ENCODE measurements around the gene SEMA4F.
A peak's percentile ranks its signal among the peaks of the same experiment; 100 is the strongest.

Gene SEMA4F, protein sequence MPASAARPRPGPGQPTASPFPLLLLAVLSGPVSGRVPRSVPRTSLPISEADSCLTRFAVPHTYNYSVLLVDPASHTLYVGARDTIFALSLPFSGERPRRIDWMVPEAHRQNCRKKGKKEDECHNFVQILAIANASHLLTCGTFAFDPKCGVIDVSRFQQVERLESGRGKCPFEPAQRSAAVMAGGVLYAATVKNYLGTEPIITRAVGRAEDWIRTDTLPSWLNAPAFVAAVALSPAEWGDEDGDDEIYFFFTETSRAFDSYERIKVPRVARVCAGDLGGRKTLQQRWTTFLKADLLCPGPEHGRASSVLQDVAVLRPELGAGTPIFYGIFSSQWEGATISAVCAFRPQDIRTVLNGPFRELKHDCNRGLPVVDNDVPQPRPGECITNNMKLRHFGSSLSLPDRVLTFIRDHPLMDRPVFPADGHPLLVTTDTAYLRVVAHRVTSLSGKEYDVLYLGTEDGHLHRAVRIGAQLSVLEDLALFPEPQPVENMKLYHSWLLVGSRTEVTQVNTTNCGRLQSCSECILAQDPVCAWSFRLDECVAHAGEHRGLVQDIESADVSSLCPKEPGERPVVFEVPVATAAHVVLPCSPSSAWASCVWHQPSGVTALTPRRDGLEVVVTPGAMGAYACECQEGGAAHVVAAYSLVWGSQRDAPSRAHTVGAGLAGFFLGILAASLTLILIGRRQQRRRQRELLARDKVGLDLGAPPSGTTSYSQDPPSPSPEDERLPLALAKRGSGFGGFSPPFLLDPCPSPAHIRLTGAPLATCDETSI

DNA sequence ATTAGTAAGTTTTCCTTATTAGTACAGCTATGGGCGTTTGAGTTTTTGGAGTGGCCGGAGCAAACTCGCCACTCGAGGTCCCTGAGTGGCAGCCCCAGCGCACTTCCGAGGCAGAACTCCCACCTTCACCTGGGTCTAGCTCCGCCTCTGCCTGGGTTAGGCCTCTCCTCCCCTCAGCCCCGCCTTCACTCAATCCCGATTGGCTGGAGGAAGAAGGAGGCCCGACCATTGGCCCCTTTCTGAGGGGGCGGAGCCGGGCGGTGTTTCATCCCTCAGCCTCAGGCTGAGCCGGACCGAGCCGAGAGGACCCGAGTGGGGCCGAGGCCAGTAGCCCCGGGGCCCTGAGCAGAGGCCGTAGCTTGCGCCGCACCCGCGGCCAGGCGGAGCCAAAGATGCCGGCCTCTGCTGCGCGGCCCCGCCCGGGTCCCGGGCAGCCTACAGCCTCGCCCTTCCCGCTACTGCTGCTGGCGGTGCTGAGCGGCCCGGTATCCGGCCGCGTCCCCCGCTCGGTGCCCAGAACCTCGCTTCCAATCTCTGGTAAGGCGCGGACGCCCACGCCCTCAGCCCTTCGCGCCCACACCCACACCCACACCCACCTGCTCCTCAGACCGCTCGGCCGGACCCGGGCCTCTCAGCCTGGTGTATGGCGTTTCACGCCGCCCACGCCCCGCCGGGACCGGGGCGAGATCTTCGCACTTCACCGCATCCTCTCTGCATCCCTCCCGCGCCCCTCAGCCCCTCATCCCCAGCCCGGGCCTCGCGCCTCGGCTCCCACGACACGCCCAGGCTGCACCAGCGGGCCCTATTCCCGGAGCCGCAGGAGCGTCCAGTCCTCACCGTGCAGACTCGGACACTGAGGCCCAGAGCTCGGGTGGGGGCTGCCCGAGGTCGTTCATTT is at the start of gene SEMA4F:
Gene SEMA4F (plus strand): TSS at position 263 of the 898 bp plus-strand sequence. CDS start 130 bp downstream, at position 393.
- H3K4me3 ChIP-seq (ENCODE audit: low read depth in 1 of 5, low read length in 5 of 5) = peak within 1 kb of the TSS; percentile 69 to 85 (median 75)
- H3K9me3 ChIP-seq (ENCODE audit: control insufficient read depth in 5 of 5, low read length in 5 of 5) = no peaks in the 10 kb centered on the region
- peaks cover 0 to 4% (median 0%) of the 10 kb centered on the region in 5 donors for H3K27me3 ChIP-seq (ENCODE audit: control insufficient read depth in 5 of 5, insufficient read depth in 4 of 5, low read length in 5 of 5)
- H3K4me1 ChIP-seq (ENCODE audit: control insufficient read depth in 5 of 5, insufficient read depth in 5 of 5, low read length in 5 of 5) = peaks cover 3 to 16% (median 14%) of the 10 kb centered on the region in 5 donors
- peaks cover 0 to 18% (median 7%) of the 10 kb centered on the region in 5 donors for H3K36me3 ChIP-seq (ENCODE audit: control insufficient read depth in 5 of 5, insufficient read depth in 5 of 5, low read length in 5 of 5)
- H3K27ac ChIP-seq (ENCODE audit: low read depth, low read length) = no peak within 1 kb of the TSS
- H3K9ac ChIP-seq (ENCODE audit: low read length in 5 of 5) = peak within 1 kb of the TSS in 4 of 5 donors; percentile 75 to 87 (median 82)

DNA sequence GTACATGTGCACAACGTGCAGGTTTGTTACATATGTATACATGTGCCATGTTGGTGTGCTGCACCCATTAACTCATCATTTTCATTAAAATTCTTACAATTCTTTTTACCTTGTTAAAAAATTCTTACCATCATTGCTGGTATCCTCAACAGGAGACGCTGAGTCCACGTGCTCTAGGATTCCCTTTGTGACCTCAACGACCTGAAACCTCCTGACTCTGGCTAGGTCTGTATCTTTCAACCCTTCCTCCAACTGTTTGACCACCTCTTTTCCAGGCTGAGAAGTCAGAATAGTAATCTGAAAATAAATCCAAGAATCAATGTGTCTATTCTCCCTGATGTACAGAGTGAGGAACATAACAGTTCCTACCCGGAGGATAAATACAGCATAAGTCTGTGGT is 47.1 kb upstream of the SEMA4F start:
- H3K4me1 ChIP-seq (ENCODE audit: control insufficient read depth in 5 of 5, insufficient read depth in 5 of 5, low read length in 5 of 5) = no peaks in the 10 kb centered on the region
- peaks cover 0 to 6% (median 2%) of the 10 kb centered on the region in 5 donors for H3K27me3 ChIP-seq (ENCODE audit: control insufficient read depth in 5 of 5, insufficient read depth in 4 of 5, low read length in 5 of 5)
- H3K9ac ChIP-seq (ENCODE audit: low read length in 5 of 5) = no peak overlapping the region
- H3K4me3 ChIP-seq (ENCODE audit: low read depth in 1 of 5, low read length in 5 of 5) = no peak overlapping the region
- no peak overlapping the region for H3K27ac ChIP-seq (ENCODE audit: low read depth, low read length)
- no peaks in the 10 kb centered on the region for H3K9me3 ChIP-seq (ENCODE audit: control insufficient read depth in 5 of 5, low read length in 5 of 5)
- no peaks in the 10 kb centered on the region for H3K36me3 ChIP-seq (ENCODE audit: control insufficient read depth in 5 of 5, insufficient read depth in 5 of 5, low read length in 5 of 5)

DNA sequence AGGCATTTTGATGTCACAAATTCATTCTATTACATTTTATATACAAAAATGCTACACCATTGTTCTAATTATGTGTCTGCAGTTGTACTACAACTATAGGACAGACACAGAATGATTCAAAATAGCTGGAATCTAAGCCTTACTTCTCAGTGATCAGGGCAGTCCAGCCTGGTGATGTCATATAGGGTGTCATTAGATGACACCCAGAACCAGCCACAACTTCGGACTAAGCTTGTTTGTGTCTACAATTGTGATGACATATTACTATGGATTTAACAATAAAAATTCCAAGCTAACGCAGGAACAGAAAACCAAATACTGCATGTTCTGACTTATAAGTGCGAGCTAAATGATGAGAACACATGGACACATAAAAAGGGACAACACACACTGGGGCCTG is 36.9 kb upstream of the SEMA4F start:
- H3K9me3 ChIP-seq (ENCODE audit: control insufficient read depth in 5 of 5, low read length in 5 of 5) = no peaks in the 10 kb centered on the region
- H3K27me3 ChIP-seq (ENCODE audit: control insufficient read depth in 5 of 5, insufficient read depth in 4 of 5, low read length in 5 of 5) = peaks cover 0 to 13% (median 3%) of the 10 kb centered on the region in 5 donors
- no peak overlapping the region for H3K27ac ChIP-seq (ENCODE audit: low read depth, low read length)
- no peak overlapping the region for H3K4me3 ChIP-seq (ENCODE audit: low read depth in 1 of 5, low read length in 5 of 5)
- no peak overlapping the region for H3K9ac ChIP-seq (ENCODE audit: low read length in 5 of 5)
- H3K4me1 ChIP-seq (ENCODE audit: control insufficient read depth in 5 of 5, insufficient read depth in 5 of 5, low read length in 5 of 5) = peaks cover 0 to 6% (median 0%) of the 10 kb centered on the region in 5 donors
- H3K36me3 ChIP-seq (ENCODE audit: control insufficient read depth in 5 of 5, insufficient read depth in 5 of 5, low read length in 5 of 5) = no peaks in the 10 kb centered on the region

GRCh38 chr2:74618410-74619083 is 35.5 kb upstream of the SEMA4F start:
- H3K9ac ChIP-seq (ENCODE audit: low read length in 5 of 5) = no peak overlapping the region
- H3K27me3 ChIP-seq (ENCODE audit: control insufficient read depth in 5 of 5, insufficient read depth in 4 of 5, low read length in 5 of 5) = peaks cover 0 to 13% (median 0%) of the 10 kb centered on the region in 5 donors
- no peak overlapping the region for H3K4me3 ChIP-seq (ENCODE audit: low read depth in 1 of 5, low read length in 5 of 5)
- H3K4me1 ChIP-seq (ENCODE audit: control insufficient read depth in 5 of 5, insufficient read depth in 5 of 5, low read length in 5 of 5) = peaks cover 0 to 6% (median 0%) of the 10 kb centered on the region in 5 donors
- no peak overlapping the region for H3K27ac ChIP-seq (ENCODE audit: low read depth, low read length)
- no peaks in the 10 kb centered on the region for H3K36me3 ChIP-seq (ENCODE audit: control insufficient read depth in 5 of 5, insufficient read depth in 5 of 5, low read length in 5 of 5)
- no peaks in the 10 kb centered on the region for H3K9me3 ChIP-seq (ENCODE audit: control insufficient read depth in 5 of 5, low read length in 5 of 5)

GRCh38 chr2:74619651-74620297 is 34.3 kb upstream of the SEMA4F start:
- Histone ChIP-seq H3K4me1 (ENCODE audit: control insufficient read depth in 5 of 5, insufficient read depth in 5 of 5, low read length in 5 of 5) (peaks cover 0 to 6% (median 0%) of the 10 kb centered on the region in 5 donors), H3K27ac (ENCODE audit: low read depth, low read length) (no peak overlapping the region)

DNA sequence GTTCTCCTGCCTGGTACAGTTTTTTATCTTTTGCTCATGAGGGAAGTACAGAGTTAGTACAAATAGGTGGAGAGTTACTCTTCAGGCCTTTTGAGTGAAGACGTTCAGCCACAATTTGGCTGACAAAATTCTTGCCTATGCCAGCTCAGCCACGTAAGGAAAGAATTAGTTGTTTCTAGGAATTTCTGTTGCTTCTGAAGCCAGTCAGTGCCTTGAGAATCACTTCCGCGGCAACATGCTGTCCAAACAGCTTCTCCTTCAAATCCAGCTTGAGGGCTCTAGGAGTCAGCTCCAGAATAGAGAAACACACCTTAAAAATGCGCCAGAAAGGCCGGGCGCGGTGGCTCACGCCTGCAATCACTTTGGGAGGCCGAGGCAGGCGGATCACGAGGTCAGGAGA is 33.4 kb upstream of the SEMA4F start:
- no peak overlapping the region for H3K9ac ChIP-seq (ENCODE audit: low read length in 5 of 5)
- no peaks in the 10 kb centered on the region for H3K9me3 ChIP-seq (ENCODE audit: control insufficient read depth in 5 of 5, low read length in 5 of 5)
- H3K27ac ChIP-seq (ENCODE audit: low read depth, low read length) = no peak overlapping the region
- H3K27me3 ChIP-seq (ENCODE audit: control insufficient read depth in 5 of 5, insufficient read depth in 4 of 5, low read length in 5 of 5) = peaks cover 0 to 5% (median 0%) of the 10 kb centered on the region in 5 donors
- H3K4me1 ChIP-seq (ENCODE audit: control insufficient read depth in 5 of 5, insufficient read depth in 5 of 5, low read length in 5 of 5) = peaks cover 0 to 6% (median 0%) of the 10 kb centered on the region in 5 donors
- no peak overlapping the region for H3K4me3 ChIP-seq (ENCODE audit: low read depth in 1 of 5, low read length in 5 of 5)
- H3K36me3 ChIP-seq (ENCODE audit: control insufficient read depth in 5 of 5, insufficient read depth in 5 of 5, low read length in 5 of 5) = no peaks in the 10 kb centered on the region

More at GRCh38 chr2:74619651-74620297, 34.3 kb upstream of the SEMA4F start:
- no peak overlapping the region for H3K4me3 ChIP-seq (ENCODE audit: low read depth in 1 of 5, low read length in 5 of 5)
- H3K27me3 ChIP-seq (ENCODE audit: control insufficient read depth in 5 of 5, insufficient read depth in 4 of 5, low read length in 5 of 5) = peaks cover 0 to 9% (median 0%) of the 10 kb centered on the region in 5 donors
- H3K9ac ChIP-seq (ENCODE audit: low read length in 5 of 5) = no peak overlapping the region
- no peaks in the 10 kb centered on the region for H3K36me3 ChIP-seq (ENCODE audit: control insufficient read depth in 5 of 5, insufficient read depth in 5 of 5, low read length in 5 of 5)
- H3K9me3 ChIP-seq (ENCODE audit: control insufficient read depth in 5 of 5, low read length in 5 of 5) = no peaks in the 10 kb centered on the region

GRCh38 chr2:74625658-74626425 is 28.2 kb upstream of the SEMA4F start:
- no peaks in the 10 kb centered on the region for H3K9me3 ChIP-seq (ENCODE audit: control insufficient read depth in 5 of 5, low read length in 5 of 5)
- H3K4me1 ChIP-seq (ENCODE audit: control insufficient read depth in 5 of 5, insufficient read depth in 5 of 5, low read length in 5 of 5) = no peaks in the 10 kb centered on the region
- H3K9ac ChIP-seq (ENCODE audit: low read length in 5 of 5) = no peak overlapping the region
- no peaks in the 10 kb centered on the region for H3K36me3 ChIP-seq (ENCODE audit: control insufficient read depth in 5 of 5, insufficient read depth in 5 of 5, low read length in 5 of 5)
- no peak overlapping the region for H3K27ac ChIP-seq (ENCODE audit: low read depth, low read length)
- no peak overlapping the region for H3K4me3 ChIP-seq (ENCODE audit: low read depth in 1 of 5, low read length in 5 of 5)
- H3K27me3 ChIP-seq (ENCODE audit: control insufficient read depth in 5 of 5, insufficient read depth in 4 of 5, low read length in 5 of 5) = no peaks in the 10 kb centered on the region

DNA sequence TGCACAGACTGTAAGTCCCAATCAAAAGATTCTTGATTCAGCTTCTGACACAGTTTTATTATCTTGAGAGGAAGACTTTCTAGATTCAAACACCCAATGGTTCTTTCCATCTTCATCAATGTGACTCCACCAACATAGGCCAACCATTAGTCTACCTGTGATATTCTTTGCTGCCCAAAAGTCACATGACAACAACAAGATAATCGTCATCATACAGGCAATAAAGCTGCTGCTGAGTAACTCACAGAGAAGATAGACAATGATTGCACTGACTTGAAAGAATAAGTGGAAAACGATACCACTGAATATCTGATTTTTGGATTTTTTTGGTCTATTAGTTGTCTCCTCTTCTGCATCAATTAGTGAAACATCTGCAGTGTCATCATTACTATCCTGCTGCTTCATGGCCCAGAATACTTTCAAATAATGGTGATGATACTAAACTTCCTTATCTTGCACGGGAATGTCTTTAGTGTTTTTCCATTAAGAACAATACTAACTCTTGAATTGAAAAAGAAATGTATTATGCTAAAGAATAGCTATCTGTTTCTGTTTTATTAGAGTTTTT is 25.4 kb upstream of the SEMA4F start:
- H3K27ac ChIP-seq (ENCODE audit: low read depth, low read length) = no peak overlapping the region
- peaks cover 0 to 5% (median 0%) of the 10 kb centered on the region in 5 donors for H3K4me1 ChIP-seq (ENCODE audit: control insufficient read depth in 5 of 5, insufficient read depth in 5 of 5, low read length in 5 of 5)
- no peaks in the 10 kb centered on the region for H3K9me3 ChIP-seq (ENCODE audit: control insufficient read depth in 5 of 5, low read length in 5 of 5)
- H3K9ac ChIP-seq (ENCODE audit: low read length in 5 of 5) = no peak overlapping the region
- no peaks in the 10 kb centered on the region for H3K36me3 ChIP-seq (ENCODE audit: control insufficient read depth in 5 of 5, insufficient read depth in 5 of 5, low read length in 5 of 5)
- H3K4me3 ChIP-seq (ENCODE audit: low read depth in 1 of 5, low read length in 5 of 5) = no peak overlapping the region
- H3K27me3 ChIP-seq (ENCODE audit: control insufficient read depth in 5 of 5, insufficient read depth in 4 of 5, low read length in 5 of 5) = no peaks in the 10 kb centered on the region
